Mesendoderm (in vitro differentiated cells): ENCODE measurements around the gene VASP.

Experiments
- DNase-seq: peaks from one replicate; pipeline ENCODE4 v3.0.0; 2013
- H2AK5ac ChIP-seq: 2 replicates; pipeline ENCODE4 v1.6.1; 2013; ENCODE audit warnings: low read length, inconsistent platforms
- H2BK120ac ChIP-seq: 2 replicates; pipeline ENCODE4 v1.6.1; 2013; ENCODE audit warnings: low read depth, mild to moderate bottlenecking, low read length, moderate library complexity, mixed read lengths
- H2BK15ac ChIP-seq: replicated peaks from 2 replicates; pipeline ENCODE4 v1.6.1; 2013; ENCODE audit warnings: low read depth, mild to moderate bottlenecking, moderate library complexity
- H2BK5ac ChIP-seq: 2 replicates; pipeline ENCODE4 v1.6.1; 2013; ENCODE audit warnings: low read length, inconsistent platforms
- H3K18ac ChIP-seq: 2 replicates; pipeline ENCODE4 v1.6.1; 2013; ENCODE audit warnings: mild to moderate bottlenecking, low read length, mixed read lengths
- H3K23ac ChIP-seq: one replicate; pipeline ENCODE4 v1.6.1; 2013; ENCODE audit warnings: low read length
- H3K27ac ChIP-seq: 2 replicates; pipeline ENCODE4 v1.5.1; 2013; ENCODE audit warnings: low read depth, mild to moderate bottlenecking, inconsistent platforms, low read length, moderate library complexity
- H3K27me3 ChIP-seq: 2 replicates; pipeline ENCODE4 v1.6.1; 2013; ENCODE audit warnings: low read length, control low read depth, mild to moderate bottlenecking, inconsistent platforms; ENCODE audit not compliant: insufficient read depth, poor library complexity
- H3K36me3 ChIP-seq: 2 replicates; pipeline ENCODE4 v1.6.1; 2013; ENCODE audit warnings: low read length, inconsistent platforms; ENCODE audit not compliant: control insufficient read depth, insufficient read depth
- H3K4ac ChIP-seq: one replicate; pipeline ENCODE4 v1.6.1; 2013; ENCODE audit warnings: low read depth, mild to moderate bottlenecking, low read length, moderate library complexity
- H3K4me1 ChIP-seq: 2 replicates; pipeline ENCODE4 v1.6.1; 2013; ENCODE audit warnings: low read depth, low read length, inconsistent platforms; ENCODE audit not compliant: control insufficient read depth
- H3K4me2 ChIP-seq: 2 replicates; pipeline ENCODE4 v1.6.1; 2013; ENCODE audit warnings: low read length
- H3K4me3 ChIP-seq: 2 replicates; pipeline ENCODE4 v1.5.1; 2013; ENCODE audit warnings: mild to moderate bottlenecking, low read length
- H3K56ac ChIP-seq: one replicate; pipeline ENCODE4 v1.6.1; 2013; ENCODE audit warnings: low read length
- H3K79me1 ChIP-seq: 2 replicates; pipeline ENCODE4 v1.6.1; 2013; ENCODE audit warnings: low read length, inconsistent platforms
- H3K79me2 ChIP-seq: 2 replicates; pipeline ENCODE4 v1.6.1; 2013; ENCODE audit warnings: mild to moderate bottlenecking, low read length; ENCODE audit not compliant: control insufficient read depth, insufficient read depth
- H3K9ac ChIP-seq: 2 replicates; pipeline ENCODE4 v1.6.1; 2013; ENCODE audit warnings: low read length, inconsistent platforms
- H4K5ac ChIP-seq: one replicate; pipeline ENCODE4 v1.6.1; 2013; ENCODE audit warnings: low read length
- H4K8ac ChIP-seq: one replicate; pipeline ENCODE4 v1.6.1; 2013; ENCODE audit warnings: low read depth, mild to moderate bottlenecking, control low read depth, low read length, moderate library complexity
- WGBS: extraction: QIAGEN DNeasy Blood & Tissue Kit; methylation state at CpG from one replicate; pipeline ENCODE4 v1.1.7; 2013; ENCODE audit warnings: low lambda C conversion rate, missing lambda C conversion rate; ENCODE audit not compliant: insufficient coverage; ENCODE audit errors: extremely low coverage; 5-methylcytosine and 5-hydroxymethylcytosine counted together

Gene VASP

DNA sequence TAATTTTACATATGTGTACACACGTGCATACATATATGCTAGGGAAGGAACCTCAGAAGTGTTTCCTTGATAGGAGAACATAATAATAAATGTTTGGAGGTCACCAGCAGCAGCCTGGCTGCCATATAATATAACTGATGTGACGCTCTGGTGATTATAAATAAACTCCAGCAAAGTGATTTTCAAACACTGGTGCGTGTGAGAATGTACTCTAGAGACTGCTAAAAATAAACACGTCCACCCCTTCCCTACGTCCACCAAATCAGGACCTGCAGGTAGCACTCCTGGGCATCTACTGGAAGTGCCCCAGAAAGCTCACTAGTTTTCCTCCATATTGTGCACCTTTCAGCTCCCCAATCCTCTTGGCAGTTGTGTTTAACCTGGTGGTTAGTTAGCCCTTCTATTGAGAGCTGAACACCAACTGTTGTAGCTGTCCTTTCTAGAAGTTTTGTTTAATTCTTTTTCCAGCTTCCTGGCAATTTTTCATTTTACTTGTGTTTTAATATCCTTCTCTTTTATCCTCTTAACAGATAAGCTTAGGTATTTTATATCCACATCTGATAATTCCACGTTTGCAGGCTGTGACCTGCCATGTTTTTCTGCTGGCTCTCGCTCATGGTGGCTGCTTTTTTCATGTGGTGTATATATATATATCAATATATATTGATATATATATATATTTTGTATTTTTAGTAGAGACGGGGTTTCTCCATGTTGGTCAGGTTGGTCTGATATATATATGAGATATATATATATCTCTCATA, 64.4 kb downstream of the VASP start:
- Histone ChIP-seq H3K79me2 (no peaks in the 10 kb centered on the region), H3K9ac (no peak overlapping the region), H3K56ac (no peak overlapping the region), H3K4me1 (no peaks in the 10 kb centered on the region), H3K4me2 (no peak overlapping the region), H2AK5ac (no peak overlapping the region), H3K79me1 (peaks cover 3% of the 10 kb centered on the region), H3K27me3 (no peaks in the 10 kb centered on the region), H3K23ac (no peak overlapping the region), H3K4me3 (no peak overlapping the region), H2BK120ac (no peak overlapping the region), H4K5ac (no peak overlapping the region), H3K4ac (no peak overlapping the region), H2BK5ac (no peak overlapping the region), H4K8ac (no peak overlapping the region), H2BK15ac (no peak overlapping the region), H3K36me3 (no peaks in the 10 kb centered on the region), H3K18ac (no peak overlapping the region), H3K27ac (no peak overlapping the region)
- WGBS = no CpG with 5 or more reads among the region's 8 CpGs
- DNase-seq = no peak

GRCh38 chr19:45574526-45574925, 67.2 kb downstream of the VASP start:
- no CpG with 5 or more reads among the region's 4 CpGs for WGBS

DNA sequence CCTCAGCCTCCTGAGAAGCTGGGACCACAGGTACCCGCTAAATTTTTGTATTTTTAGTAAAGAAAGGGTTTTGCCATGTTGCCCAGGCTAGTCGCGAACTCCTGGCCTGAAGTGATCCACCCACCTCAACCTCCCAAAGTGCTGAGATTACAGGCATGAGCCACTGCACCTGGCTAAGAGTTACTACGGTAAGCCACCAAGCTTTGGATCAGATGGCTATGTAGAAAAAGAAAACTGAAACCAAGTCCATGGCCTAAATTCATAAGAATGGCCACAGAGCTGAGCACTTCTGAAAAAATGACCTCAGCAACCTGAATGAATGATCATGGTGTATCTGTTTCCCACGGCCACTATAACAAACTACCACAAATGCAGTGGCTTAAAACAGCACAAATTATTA, 67.9 kb downstream of the VASP start:
- H4K5ac ChIP-seq = no peak overlapping the region
- H3K4me2 ChIP-seq = no peak overlapping the region
- H2AK5ac ChIP-seq = no peak overlapping the region
- H2BK5ac ChIP-seq = no peak overlapping the region
- H3K36me3 ChIP-seq = no peaks in the 10 kb centered on the region
- peaks cover 1% of the 10 kb centered on the region for H3K79me1 ChIP-seq
- H3K9ac ChIP-seq = no peak overlapping the region
- H3K27me3 ChIP-seq = no peaks in the 10 kb centered on the region
- no peak overlapping the region for H2BK120ac ChIP-seq
- no peaks in the 10 kb centered on the region for H3K79me2 ChIP-seq
- no peaks in the 10 kb centered on the region for H3K4me1 ChIP-seq
- DNase-seq = no peak
- no peak overlapping the region for H3K4me3 ChIP-seq
- no CpG with 5 or more reads among the region's 5 CpGs for WGBS
- no peak overlapping the region for H3K4ac ChIP-seq
- H3K27ac ChIP-seq = no peak overlapping the region
- no peak overlapping the region for H4K8ac ChIP-seq
- H3K18ac ChIP-seq = no peak overlapping the region
- no peak overlapping the region for H3K23ac ChIP-seq
- H3K56ac ChIP-seq = no peak overlapping the region
- no peak overlapping the region for H2BK15ac ChIP-seq

More at GRCh38 chr19:45574526-45574925, 67.2 kb downstream of the VASP start:
- no peaks in the 10 kb centered on the region for H3K79me2 ChIP-seq
- no peaks in the 10 kb centered on the region for H3K36me3 ChIP-seq
- no peak for DNase-seq
- no peak overlapping the region for H2BK15ac ChIP-seq
- H4K8ac ChIP-seq = no peak overlapping the region
- no peak overlapping the region for H3K4me3 ChIP-seq
- H2AK5ac ChIP-seq = no peak overlapping the region
- no peaks in the 10 kb centered on the region for H3K27me3 ChIP-seq
- H2BK120ac ChIP-seq = no peak overlapping the region
- no peak overlapping the region for H4K5ac ChIP-seq
- no peaks in the 10 kb centered on the region for H3K4me1 ChIP-seq
- no peak overlapping the region for H3K23ac ChIP-seq
- H3K4ac ChIP-seq = no peak overlapping the region
- no peak overlapping the region for H3K4me2 ChIP-seq
- H3K9ac ChIP-seq = no peak overlapping the region
- H3K79me1 ChIP-seq = peaks cover 1% of the 10 kb centered on the region
- H3K56ac ChIP-seq = no peak overlapping the region
- H3K27ac ChIP-seq = no peak overlapping the region
- no peak overlapping the region for H2BK5ac ChIP-seq
- no peak overlapping the region for H3K18ac ChIP-seq
